PC-9 (cell line): ENCODE measurements around the gene ADORA2A.

ENCODE experiments used
- EZH2 ChIP-seq: fragments of 200-600 bp; sonication (generic); IDR thresholded peaks from 2 replicates; pipeline ENCODE4 v1.8.0; 2017; ENCODE audit warnings: antibody characterized with exemption, low read depth
- TF ChIP-seq, protein P1 (sequence below): fragments of 200-600 bp; sonication (generic); conservative IDR thresholded peaks from 2 replicates; pipeline ENCODE4 v1.6.1; 2017; ENCODE audit warnings: mixed run types, antibody characterized with exemption, mild to moderate bottlenecking, moderate library complexity

DNA sequence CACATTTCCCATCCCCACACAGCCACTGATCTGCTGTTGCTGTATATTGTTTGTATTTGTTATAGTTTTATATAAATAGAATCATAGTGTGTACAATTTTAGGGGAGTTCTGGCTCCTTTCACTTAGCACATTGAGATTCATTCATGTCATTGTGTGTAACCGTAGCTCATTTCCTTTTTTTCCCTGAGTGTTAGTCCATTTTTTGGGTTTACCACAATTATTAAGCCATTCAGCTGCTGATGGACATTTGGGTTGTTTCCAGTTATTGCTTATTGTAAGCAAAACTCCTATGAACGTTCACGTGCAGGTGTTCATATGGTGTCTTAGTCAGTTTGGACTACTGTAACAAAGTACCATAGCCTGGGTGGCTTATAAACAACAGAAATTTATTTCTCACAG is 33.6 kb upstream of the ADORA2A start:
- TF ChIP-seq, protein P1, sequence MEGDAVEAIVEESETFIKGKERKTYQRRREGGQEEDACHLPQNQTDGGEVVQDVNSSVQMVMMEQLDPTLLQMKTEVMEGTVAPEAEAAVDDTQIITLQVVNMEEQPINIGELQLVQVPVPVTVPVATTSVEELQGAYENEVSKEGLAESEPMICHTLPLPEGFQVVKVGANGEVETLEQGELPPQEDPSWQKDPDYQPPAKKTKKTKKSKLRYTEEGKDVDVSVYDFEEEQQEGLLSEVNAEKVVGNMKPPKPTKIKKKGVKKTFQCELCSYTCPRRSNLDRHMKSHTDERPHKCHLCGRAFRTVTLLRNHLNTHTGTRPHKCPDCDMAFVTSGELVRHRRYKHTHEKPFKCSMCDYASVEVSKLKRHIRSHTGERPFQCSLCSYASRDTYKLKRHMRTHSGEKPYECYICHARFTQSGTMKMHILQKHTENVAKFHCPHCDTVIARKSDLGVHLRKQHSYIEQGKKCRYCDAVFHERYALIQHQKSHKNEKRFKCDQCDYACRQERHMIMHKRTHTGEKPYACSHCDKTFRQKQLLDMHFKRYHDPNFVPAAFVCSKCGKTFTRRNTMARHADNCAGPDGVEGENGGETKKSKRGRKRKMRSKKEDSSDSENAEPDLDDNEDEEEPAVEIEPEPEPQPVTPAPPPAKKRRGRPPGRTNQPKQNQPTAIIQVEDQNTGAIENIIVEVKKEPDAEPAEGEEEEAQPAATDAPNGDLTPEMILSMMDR = no peak
- TF ChIP-seq EZH2 = no peak
